OCI-LY3 (cell line): ENCODE results near the gene KCTD5.
A peak's percentile ranks its signal among the peaks of the same experiment; 100 is the strongest.
"Not testable (repeated sequence)": the region's sequence is repeated elsewhere in the genome, so short reads cannot be mapped to it uniquely, and the experiment has no call there.

ENCODE experiments used
- H2AFZ ChIP-seq: fragments of 200-600, 300-600 bp; shearing (Covaris generic); 2 replicates; pipeline ENCODE4 v1.6.0; 2014; ENCODE audit warnings: antibody characterized with exemption, low read depth, low read length
- H3K27ac ChIP-seq: fragments of 200-600, 300-600 bp; sonication (generic); 2 replicates; pipeline ENCODE4 v1.5.1; 2014; ENCODE audit warnings: mild to moderate bottlenecking, low read length, moderate library complexity, mixed read lengths
- H3K27me3 ChIP-seq: fragments of 200-600, 300-600 bp; sonication (generic); 2 replicates; pipeline ENCODE4 v1.6.1; 2014; ENCODE audit warnings: low read depth, low read length, mixed read lengths
- H3K36me3 ChIP-seq: fragments of 200-600, 300-600 bp; sonication (generic); replicated peaks from 2 replicates; pipeline ENCODE3; 2014; ENCODE audit warnings: low read depth, low read length, mixed read lengths
- H3K4me1 ChIP-seq: fragments of 300-600, 200-600 bp; sonication (generic); 2 replicates; pipeline ENCODE4 v1.6.1; 2014; ENCODE audit warnings: low read length, mixed read lengths
- H3K4me2 ChIP-seq: fragments of 200-600, 300-600 bp; sonication (generic); 2 replicates; pipeline ENCODE4 v1.6.1; 2014; ENCODE audit warnings: low read length, mixed read lengths
- H3K4me3 ChIP-seq: fragments of 300-600, 200-600 bp; sonication (generic); 2 replicates; pipeline ENCODE4 v1.5.1; 2014; ENCODE audit warnings: antibody characterized with exemption, mild to moderate bottlenecking, low read length, moderate library complexity
- H3K79me2 ChIP-seq: fragments of 300-600, 200-600 bp; shearing (Covaris generic); 2 replicates; pipeline ENCODE4 v1.6.1; 2014; ENCODE audit warnings: mild to moderate bottlenecking, low read length, mixed read lengths
- H3K9ac ChIP-seq: fragments of 300-600, 200-600 bp; shearing (Covaris generic); 2 replicates; pipeline ENCODE4 v1.6.0; 2014; ENCODE audit warnings: mild to moderate bottlenecking, low read length, moderate library complexity
- H3K9me3 ChIP-seq: fragments of 200-600, 300-600 bp; shearing (Covaris generic); 2 replicates; pipeline ENCODE4 v1.6.1; 2014; ENCODE audit warnings: low read length, mixed read lengths; ENCODE audit not compliant: insufficient read depth
- H4K20me1 ChIP-seq: fragments of 200-600, 300-600 bp; sonication (generic); 2 replicates; pipeline ENCODE4 v1.6.1; 2016; ENCODE audit warnings: low read length, mixed read lengths; ENCODE audit not compliant: insufficient read depth
- EZH2phosphoT487 ChIP-seq: fragments of 200-600 bp; shearing (Covaris generic); IDR thresholded peaks from 2 replicates; pipeline ENCODE4 v1.6.1; 2018; ENCODE audit warnings: antibody characterized with exemption, mixed run types, low read depth
- TF ChIP-seq, protein P1 (sequence below): fragments of 200-600, 300-600 bp; sonication (generic); IDR thresholded peaks from 2 replicates; pipeline ENCODE4 v1.5.1; 2014; ENCODE audit warnings: antibody characterized with exemption, low read length, low read depth

KCTD5 gene

DNA sequence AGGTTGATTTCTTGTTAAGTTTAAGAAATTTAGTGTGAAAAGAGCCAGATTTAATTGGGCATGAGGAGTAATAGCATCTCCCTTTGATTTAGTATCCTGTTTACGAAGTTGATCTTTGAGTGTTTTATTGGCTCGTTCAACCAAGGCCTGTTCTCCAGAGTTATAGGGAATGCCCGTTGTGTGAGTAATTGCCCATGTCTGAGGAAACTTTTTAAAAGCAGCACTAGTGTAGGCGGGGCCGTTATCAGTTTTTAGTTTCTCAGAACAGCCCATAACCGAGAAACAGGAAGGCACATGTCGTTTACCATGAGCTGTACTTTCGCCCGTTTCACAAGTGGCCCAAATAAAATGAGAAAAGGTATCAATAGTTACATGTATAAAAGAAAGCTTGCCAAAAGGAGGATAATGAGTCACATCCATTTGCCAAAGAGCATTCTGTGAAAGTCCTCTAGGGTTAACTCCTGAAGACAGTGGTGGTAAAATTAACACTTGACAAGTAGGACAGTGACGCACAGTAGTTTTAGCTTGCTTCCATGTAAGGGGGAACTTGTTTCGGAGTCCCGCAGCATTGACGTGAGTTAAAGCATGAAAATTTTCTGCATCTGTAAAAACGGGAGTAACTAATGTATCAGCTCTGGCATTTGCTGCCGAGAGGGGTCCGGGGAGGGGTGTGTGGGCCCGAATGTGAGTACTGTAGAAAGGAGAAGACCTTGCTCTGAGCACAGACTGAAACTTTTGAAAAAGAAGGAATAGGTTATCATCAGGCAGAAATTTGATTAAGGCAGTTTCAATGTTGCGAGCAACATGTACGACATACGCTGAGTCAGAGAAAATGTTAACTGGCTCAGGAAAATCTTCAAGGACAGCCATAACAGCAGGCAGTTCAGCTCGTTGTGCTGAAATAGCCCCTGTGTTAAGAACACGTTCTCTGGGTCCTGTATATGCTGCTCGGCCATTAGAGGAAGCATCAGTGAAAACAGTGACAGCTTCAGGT, 18.5 kb upstream of the KCTD5 start:
- Histone ChIP-seq H3K27me3 (no peaks in the 10 kb centered on the region), H3K4me3 (peak overlapping the region; percentile 68), H2AFZ (peak overlapping the region; percentile 51; the same call in 1 of the 2 replicates), H3K9ac (peak overlapping the region; percentile 63), H3K4me1 (peaks cover 38% of the 10 kb centered on the region), H3K79me2 (no peaks in the 10 kb centered on the region), H3K9me3 (no peaks in the 10 kb centered on the region), H3K36me3 (no peaks in the 10 kb centered on the region), H4K20me1 (no peaks in the 10 kb centered on the region), H3K27ac (peak overlapping the region; percentile 90), H3K4me2 (peak overlapping the region; percentile 59)
- no peak for TF ChIP-seq EZH2phosphoT487

DNA sequence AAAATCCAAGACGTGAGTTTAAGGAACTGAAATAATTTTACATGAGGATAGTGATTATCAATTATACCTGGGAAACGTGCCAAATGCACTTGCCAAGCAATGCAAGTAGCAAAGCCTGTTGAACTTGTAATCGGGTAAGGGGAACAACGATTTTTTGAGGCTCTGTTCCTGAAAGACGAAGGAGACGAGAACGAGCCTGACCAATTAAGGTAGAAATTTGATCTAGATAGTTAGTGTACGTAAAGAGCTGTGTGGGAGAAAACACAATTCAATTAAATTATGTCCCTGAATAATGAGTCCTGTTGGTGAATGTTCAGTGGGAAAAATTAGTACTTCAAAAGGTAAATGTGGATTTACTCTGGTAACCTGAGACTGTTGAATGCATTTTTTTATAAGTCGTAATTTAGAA, 17.7 kb upstream of the KCTD5 start:
- TF ChIP-seq, protein P1, sequence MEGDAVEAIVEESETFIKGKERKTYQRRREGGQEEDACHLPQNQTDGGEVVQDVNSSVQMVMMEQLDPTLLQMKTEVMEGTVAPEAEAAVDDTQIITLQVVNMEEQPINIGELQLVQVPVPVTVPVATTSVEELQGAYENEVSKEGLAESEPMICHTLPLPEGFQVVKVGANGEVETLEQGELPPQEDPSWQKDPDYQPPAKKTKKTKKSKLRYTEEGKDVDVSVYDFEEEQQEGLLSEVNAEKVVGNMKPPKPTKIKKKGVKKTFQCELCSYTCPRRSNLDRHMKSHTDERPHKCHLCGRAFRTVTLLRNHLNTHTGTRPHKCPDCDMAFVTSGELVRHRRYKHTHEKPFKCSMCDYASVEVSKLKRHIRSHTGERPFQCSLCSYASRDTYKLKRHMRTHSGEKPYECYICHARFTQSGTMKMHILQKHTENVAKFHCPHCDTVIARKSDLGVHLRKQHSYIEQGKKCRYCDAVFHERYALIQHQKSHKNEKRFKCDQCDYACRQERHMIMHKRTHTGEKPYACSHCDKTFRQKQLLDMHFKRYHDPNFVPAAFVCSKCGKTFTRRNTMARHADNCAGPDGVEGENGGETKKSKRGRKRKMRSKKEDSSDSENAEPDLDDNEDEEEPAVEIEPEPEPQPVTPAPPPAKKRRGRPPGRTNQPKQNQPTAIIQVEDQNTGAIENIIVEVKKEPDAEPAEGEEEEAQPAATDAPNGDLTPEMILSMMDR: no peak
- TF ChIP-seq EZH2phosphoT487: no peak
- no peaks in the 10 kb centered on the region for H3K36me3 ChIP-seq
- no peak overlapping the region for H2AFZ ChIP-seq

DNA sequence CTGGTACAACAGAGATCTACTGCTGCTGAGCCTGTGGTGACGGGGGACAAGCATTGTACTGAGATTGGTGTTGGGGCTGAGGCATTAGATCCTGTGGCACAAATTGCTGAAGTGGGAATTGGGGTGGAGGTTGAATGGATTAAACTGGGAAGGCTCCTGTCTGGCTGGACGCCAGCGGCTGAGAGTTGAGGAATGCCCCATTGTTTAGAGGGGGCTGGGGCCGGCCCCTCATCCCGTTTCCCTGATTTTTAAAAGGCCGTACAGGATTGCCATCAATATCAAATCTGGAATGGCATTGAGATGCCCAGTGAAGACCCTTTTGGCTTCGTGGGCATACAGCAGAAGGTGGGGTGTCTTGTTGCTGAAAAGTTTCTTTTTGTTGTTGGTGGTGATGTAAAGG, 15.7 kb upstream of the KCTD5 start:
- H3K36me3 ChIP-seq, H3K4me2 ChIP-seq, H3K9ac ChIP-seq, H3K27me3 ChIP-seq, H3K4me3 ChIP-seq, H3K27ac ChIP-seq, H3K79me2 ChIP-seq, H4K20me1 ChIP-seq, H3K9me3 ChIP-seq, H2AFZ ChIP-seq: not testable (repeated sequence)
- peaks cover 45% of the 10 kb centered on the region for H3K4me1 ChIP-seq

More for the DNA sequence above, 17.7 kb upstream of the KCTD5 start:
- H3K79me2 ChIP-seq: no peaks in the 10 kb centered on the region
- H3K4me1 ChIP-seq: peaks cover 38% of the 10 kb centered on the region
- peak overlapping the region; percentile 90 for H3K27ac ChIP-seq
- no peaks in the 10 kb centered on the region for H3K9me3 ChIP-seq
- peak overlapping the region; percentile 68 for H3K4me3 ChIP-seq
- H4K20me1 ChIP-seq: no peaks in the 10 kb centered on the region
- H3K9ac ChIP-seq: peak overlapping the region; percentile 63; the same call in 1 of the 2 replicates
- H3K4me2 ChIP-seq: peak overlapping the region; percentile 59
- H3K27me3 ChIP-seq: no peaks in the 10 kb centered on the region

DNA sequence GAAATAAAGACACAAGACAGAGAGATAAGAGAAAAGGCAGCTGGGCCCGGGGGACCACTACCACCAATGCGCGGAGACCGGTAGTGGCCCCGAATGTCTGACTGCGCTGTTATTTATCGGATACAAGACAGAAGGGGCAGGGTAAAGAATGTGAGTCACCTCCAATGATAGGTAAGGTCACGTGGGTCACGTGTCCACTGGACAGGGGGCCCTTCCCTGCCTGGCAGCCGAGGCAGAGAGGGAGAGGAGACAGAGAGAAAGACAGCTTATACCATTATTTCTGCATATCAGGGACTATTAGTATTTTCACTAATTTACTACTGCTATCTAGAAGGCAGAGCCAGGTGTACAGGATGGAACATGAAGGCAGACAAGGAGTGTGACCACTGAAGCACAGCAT, 12.7 kb upstream of the KCTD5 start:
- not testable (repeated sequence) for H3K27ac ChIP-seq
- H3K4me2 ChIP-seq: 0 out of 2 replicates have a peak overlapping the region, but pooled peaks have one; percentile 20

DNA sequence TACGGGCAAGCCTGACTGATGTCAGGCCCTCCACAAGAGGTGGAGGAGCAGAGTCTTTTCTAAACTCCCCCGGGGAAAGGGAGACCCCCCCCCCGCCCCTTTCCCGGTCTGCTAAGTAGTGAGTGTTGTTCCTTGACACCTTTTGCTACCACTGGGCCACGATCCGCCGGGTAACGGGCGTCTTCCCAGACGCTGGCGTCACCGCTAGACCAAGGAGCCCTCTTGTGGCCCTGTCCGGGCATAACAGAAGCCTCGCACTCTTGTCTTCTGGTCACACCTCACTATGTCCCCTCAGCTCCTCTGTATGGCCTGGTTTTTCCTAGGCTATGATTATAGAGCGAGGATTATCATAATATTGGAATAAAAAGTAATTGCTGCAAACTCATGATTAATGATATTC, 12.3 kb upstream of the KCTD5 start:
- Histone ChIP-seq H3K79me2 (peaks cover 11% of the 10 kb centered on the region), H3K4me1 (peaks cover 27% of the 10 kb centered on the region), H3K4me2 (0 out of 2 replicates have a peak overlapping the region, but pooled peaks have one; percentile 20)
- H2AFZ ChIP-seq, H3K9ac ChIP-seq, H3K4me3 ChIP-seq, H3K36me3 ChIP-seq, H3K27ac ChIP-seq, H4K20me1 ChIP-seq, H3K9me3 ChIP-seq, H3K27me3 ChIP-seq: not testable (repeated sequence)
- TF ChIP-seq, protein P1: peak; percentile 42

More for the DNA sequence above, 12.7 kb upstream of the KCTD5 start:
- H4K20me1 ChIP-seq, H3K36me3 ChIP-seq, H2AFZ ChIP-seq, H3K9ac ChIP-seq, H3K9me3 ChIP-seq, H3K27me3 ChIP-seq, H3K4me3 ChIP-seq: not testable (repeated sequence)
- H3K79me2 ChIP-seq: peaks cover 11% of the 10 kb centered on the region
- peaks cover 31% of the 10 kb centered on the region for H3K4me1 ChIP-seq
